GM21723 (cell line): ENCODE data around the gene GLRA3.
"Not testable (repeated sequence)": the region's sequence is repeated elsewhere in the genome, so short reads cannot be mapped to it uniquely, and the experiment has no call there.

Experiments
- ATAC-seq: cut with Tn5 transposase; IDR thresholded peaks from one replicate; pipeline ENCODE4 v1.9.1; 2021; ENCODE audit warnings: mild to moderate bottlenecking, moderate library complexity; ENCODE audit not compliant: unreplicated experiment

GLRA3 gene

DNA sequence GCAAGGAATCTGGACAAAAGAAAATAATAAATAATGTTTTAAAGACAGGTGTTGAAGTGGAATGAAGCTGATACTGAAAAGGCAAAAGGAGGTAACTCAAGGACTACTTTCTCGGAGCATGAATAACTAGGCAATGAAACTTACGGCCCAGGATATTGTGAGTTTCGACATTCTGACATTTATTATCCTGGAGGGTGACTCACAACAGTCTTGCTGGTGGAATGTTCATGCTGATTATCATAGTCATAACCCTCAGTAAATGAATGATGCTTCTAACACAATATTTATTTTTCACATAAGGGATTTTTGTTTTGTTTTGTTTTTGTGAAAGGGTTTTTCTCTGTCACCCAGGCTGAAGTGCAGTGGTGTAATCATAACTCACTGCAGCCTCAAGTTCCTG is 159.8 kb downstream of the GLRA3 start:
- ATAC-seq: no peak

- no peak for ATAC-seq
These were observed 163.2 kb downstream of the GLRA3 start for GRCh38 chr4:174665799-174666198.

DNA sequence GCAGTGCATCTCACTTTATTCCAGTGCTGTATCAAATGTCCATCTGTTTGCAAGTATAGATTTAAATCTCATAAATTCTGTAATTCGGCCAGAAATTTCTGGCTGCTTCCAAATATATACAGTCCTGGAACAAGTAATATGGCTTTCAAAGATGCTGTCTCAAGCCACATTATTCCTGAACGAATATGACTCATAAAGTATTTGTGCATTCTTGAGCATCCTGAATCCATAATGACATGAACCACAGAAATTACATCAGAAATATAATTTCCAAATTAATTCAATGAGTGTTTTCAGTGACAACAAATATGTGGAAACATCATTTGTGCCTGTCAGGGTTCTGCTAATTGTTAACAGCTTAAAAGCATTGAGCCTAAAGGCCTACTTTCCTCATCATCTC is 165.8 kb downstream of the GLRA3 start:
- no peak for ATAC-seq

- ATAC-seq: no peak
These were observed 170.8 kb downstream of the GLRA3 start for GRCh38 chr4:174658246-174658645.

DNA sequence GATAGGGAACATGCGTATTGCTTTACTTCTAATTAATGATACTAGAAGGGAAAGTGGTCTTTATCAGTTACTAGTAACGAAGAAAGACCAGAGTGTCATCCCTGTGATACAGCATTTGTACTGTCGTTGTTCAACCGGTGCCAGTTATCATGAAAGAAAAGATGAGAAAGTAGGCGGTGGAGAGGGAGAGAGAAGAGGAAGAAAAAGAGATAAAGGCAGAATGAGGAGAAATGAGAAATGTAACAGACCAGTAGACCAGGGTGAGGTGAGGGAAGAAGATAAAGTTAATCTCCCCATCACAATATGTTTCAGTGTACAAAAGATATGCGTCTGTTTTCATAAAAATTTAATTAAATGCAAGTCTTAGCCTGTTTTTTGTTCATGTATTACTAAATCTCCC is 171.6 kb downstream of the GLRA3 start:
- no peak for ATAC-seq

DNA sequence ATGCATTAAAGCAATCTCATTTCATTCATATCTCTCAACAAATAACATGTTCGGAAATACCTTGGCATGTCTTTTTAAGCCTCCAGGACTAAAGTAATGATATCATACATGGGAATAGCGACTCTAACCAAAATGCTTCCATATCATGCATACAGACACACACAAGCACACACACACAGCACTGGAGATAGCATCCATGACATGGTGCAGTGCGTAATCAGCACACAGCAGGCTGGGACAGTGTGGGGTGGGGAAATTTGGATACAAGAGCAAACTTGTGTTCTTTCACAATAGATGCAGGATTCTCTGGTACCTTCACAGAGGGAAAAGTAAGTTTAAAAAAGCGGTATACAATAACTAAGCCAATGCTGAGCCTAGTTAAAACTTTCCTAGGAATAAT is 174.4 kb downstream of the GLRA3 start:
- no peak for ATAC-seq

- no peak for ATAC-seq
These were observed 178.2 kb downstream of the GLRA3 start for GRCh38 chr4:174650711-174651355.

GRCh38 chr4:174648812-174649211 is 180.2 kb downstream of the GLRA3 start:
- ATAC-seq: no peak

GRCh38 chr4:174646326-174646725 is 182.7 kb downstream of the GLRA3 start:
- no peak for ATAC-seq

- no peak for ATAC-seq
These were observed 188.9 kb downstream of the GLRA3 start for GRCh38 chr4:174640146-174640545.

GRCh38 chr4:174635732-174636131 is 193.3 kb downstream of the GLRA3 start:
- no peak for ATAC-seq

GRCh38 chr4:174633399-174633798 is 195.6 kb downstream of the GLRA3 start:
- no peak for ATAC-seq

- no peak for ATAC-seq
These were observed 196.9 kb downstream of the GLRA3 start for GRCh38 chr4:174631901-174632758.

DNA sequence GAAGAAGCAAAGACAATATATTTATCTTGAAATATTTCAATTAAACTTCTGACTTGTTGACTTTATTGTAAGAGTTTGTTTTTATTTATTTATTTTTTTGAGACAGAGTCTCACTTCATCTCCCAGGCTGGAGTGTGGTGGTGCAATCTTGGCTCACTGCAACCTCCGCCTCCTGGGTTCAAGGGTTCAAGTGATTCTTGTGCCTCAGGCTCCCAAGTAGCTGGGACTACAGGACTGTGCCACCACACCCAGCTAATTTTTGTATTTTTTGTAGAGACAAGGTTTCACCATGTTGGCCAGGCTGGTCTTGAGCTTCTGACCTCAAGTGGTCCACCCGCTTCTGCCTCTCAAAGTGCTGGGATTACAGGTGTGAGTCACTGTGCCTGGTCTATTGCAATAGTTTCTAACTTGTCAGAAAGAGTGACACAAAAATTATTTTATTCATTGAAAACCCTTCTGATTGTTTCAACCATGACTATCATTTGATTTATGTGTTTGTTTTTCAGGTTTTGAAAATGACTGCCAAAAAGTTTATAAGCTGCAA is 199.1 kb downstream of the GLRA3 start:
- ATAC-seq: not testable (repeated sequence)

- ATAC-seq: no peak
These were observed 199.8 kb downstream of the GLRA3 start for GRCh38 chr4:174629265-174629664.

DNA sequence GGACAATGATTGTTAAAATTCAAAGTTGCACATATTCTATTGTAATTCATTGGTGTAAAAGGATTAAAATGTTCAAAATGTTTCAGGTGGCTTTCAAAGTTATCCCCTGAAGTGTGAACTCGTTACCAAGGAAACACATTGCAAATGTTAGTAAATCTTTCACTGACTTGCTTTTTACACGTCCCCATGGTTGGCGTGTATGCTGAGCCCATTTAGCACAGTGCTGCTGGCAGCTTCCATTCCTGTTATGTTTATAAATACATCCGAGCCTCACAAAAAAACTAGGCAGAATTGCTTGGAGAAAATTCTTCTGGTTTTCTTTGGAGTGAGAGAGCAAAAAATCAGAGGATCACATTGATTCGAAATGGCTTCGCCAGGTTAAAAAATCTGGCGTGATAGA is 200.9 kb downstream of the GLRA3 start:
- ATAC-seq: no peak

- ATAC-seq: no peak
These were observed 201.6 kb downstream of the GLRA3 start for GRCh38 chr4:174627473-174627872.

DNA sequence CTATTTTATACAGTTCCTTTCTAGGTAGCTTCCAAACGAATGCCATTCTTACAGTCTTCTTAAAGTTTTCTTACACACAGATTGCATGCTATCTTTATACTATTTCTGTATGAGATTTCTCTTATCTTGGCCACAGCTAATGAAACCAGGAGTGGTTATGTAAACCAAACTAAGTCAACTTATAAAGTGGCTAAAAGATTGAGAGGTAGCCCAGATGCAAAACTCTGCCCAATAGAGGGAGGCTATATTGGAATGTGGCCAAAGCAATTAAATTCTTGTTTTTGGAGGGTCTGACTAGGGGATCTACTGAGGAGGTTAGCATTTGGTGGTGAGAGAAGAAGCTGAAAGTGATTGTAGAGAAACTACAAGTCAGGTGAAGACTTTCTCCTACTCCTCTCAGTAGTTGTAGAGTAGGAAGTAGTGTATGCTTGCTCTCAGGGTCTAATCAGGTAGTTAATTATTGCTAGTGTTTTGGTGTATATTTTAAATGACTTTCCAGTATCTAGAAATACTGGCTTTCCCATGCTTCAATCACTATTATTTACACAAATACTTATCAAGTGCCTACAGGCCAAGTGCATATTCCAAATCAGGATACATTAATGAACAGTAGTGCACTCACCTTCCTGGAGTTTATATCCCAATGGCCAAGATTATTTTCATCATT is 202.6 kb downstream of the GLRA3 start:
- ATAC-seq: no peak

DNA sequence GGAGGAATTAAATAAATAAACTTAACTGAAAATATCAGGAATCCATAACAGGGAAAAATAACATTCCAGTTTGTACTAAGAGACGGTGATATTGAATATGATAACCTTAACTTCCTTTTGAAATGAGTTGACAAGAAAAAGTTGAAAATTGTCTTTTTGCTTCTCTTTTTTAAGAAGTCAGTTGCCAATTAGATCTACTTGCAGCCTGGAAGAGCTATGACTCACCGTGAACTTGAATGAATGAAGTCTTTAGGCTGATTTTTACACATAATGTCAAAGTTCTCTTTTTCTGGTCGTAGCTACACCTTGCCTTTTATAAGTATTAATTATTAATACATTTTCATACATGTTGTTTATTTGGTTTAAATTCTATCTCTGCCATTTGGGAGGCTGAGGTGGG is 212.4 kb downstream of the GLRA3 start:
- no peak for ATAC-seq

- no peak for ATAC-seq
These were observed 215.1 kb downstream of the GLRA3 start for GRCh38 chr4:174613979-174614378.

- no peak for ATAC-seq
These were observed 217.3 kb downstream of the GLRA3 start for GRCh38 chr4:174611792-174612191.

DNA sequence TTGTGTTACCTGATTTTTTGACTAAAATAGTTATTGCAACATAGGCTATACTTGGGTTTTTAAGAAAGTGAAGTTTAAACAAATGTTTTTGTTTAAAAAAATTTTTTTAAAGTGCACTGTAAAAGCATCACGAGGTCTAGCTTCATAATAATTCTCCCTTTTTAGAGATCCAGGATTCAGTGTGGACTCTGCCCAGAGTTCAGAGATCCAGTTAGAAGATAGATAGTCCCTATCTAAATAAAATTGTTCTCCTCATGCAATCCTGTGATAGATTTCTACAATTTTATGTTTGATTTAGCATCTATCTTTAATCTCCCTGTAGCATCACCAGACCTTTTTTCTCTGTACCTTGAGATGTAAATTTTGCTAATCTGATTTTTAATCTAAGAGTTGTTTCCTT is 221.3 kb downstream of the GLRA3 start:
- no peak for ATAC-seq
